Naive thymus-derived CD4-positive, alpha-beta T cell (primary cell): Measurements from ENCODE around the gene TSPAN9. TPM values are rescaled to one million over a fixed set of nuclear protein-coding genes. Genes with fewer than 3 reads are reported as not detected.

Experiments
- ATAC-seq: fragments of 150-1000 bp; cut with Tn5 transposase; 2 replicates; pipeline ENCODE4 v1.10.0; 2021; ENCODE audit warnings: mild to moderate bottlenecking, moderate library complexity
- CTCF ChIA-PET: fragments of 350-600 bp; sonication (Branson Sonifier 250); formaldehyde crosslinking; loops from one replicate; lab custom pipeline; 2021; ENCODE audit warnings: antibody characterized with exemption; lab: Charles Lee
- POLR2A ChIA-PET: fragments of 350-600 bp; sonication (Branson Sonifier 250); formaldehyde crosslinking; loops from one replicate; lab custom pipeline; 2021; ENCODE audit warnings: antibody characterized with exemption, inconsistent platforms; lab: Charles Lee
- DNase-seq, 9 donors: peaks; one replicate each; pipeline versions ENCODE4 v3.0.0 to v3.0.0-alpha.2; 2020 to 2022; ENCODE audit warnings: mixed read lengths in 1 of 9
- H3K27ac ChIP-seq: one replicate; pipeline ENCODE4 v1.7.0; 2013; ENCODE audit warnings: mild to moderate bottlenecking, low read depth, low read length, moderate library complexity
- H3K27me3 ChIP-seq, 2 donors: one replicate each; pipeline ENCODE4 v1.7.0; 2013; ENCODE audit warnings: low read length in 2 of 2, mild to moderate bottlenecking in 2 of 2, moderate library complexity in 2 of 2; ENCODE audit not compliant: control insufficient read depth in 2 of 2, insufficient read depth in 2 of 2
- H3K36me3 ChIP-seq, 3 experiments: 1 replicate in 2 of 3; 2 replicates in 1 of 3; pipeline ENCODE4 v1.7.0; 2013; ENCODE audit warnings: low read length in 3 of 3, mild to moderate bottlenecking in 3 of 3, moderate library complexity in 1 of 3; ENCODE audit not compliant: insufficient read depth in 3 of 3, control insufficient read depth in 2 of 3
- H3K4me1 ChIP-seq, 2 donors: one replicate each; pipeline ENCODE4 v1.7.0; 2013; ENCODE audit warnings: low read length in 2 of 2, mild to moderate bottlenecking in 2 of 2, moderate library complexity in 1 of 2; ENCODE audit not compliant: control insufficient read depth in 2 of 2, insufficient read depth in 2 of 2
- H3K4me3 ChIP-seq: 2 replicates; pipeline ENCODE4 v1.7.0; 2013; ENCODE audit warnings: mild to moderate bottlenecking, low read length
- H3K9me3 ChIP-seq, 3 experiments: 1 replicate in 2 of 3; 2 replicates in 1 of 3; pipeline ENCODE4 v1.7.0; 2013; ENCODE audit warnings: low read length in 3 of 3; ENCODE audit not compliant: control insufficient read depth in 2 of 3
- H3K27ac Mint-ChIP-seq, 9 donors: one replicate each; pipeline ENCODE4 v1.8.0; 2020 to 2022; ENCODE audit warnings: mixed read lengths in 9 of 9, mild to moderate bottlenecking in 8 of 9, moderate library complexity in 5 of 9, inconsistent platforms in 2 of 9
- H3K27me3 Mint-ChIP-seq, 5 donors: one replicate each; pipeline ENCODE4 v1.8.0; 2021 to 2022; ENCODE audit warnings: mixed read lengths in 5 of 5, mild to moderate bottlenecking in 1 of 5
- H3K36me3 Mint-ChIP-seq, 5 donors: one replicate each; pipeline ENCODE4 v1.8.0; 2020 to 2022; ENCODE audit warnings: mixed read lengths in 5 of 5, mild to moderate bottlenecking in 3 of 5, inconsistent platforms in 1 of 5
- H3K4me1 Mint-ChIP-seq, 7 donors: one replicate each; pipeline ENCODE4 v1.8.0; 2020 to 2022; ENCODE audit warnings: mixed read lengths in 7 of 7, mild to moderate bottlenecking in 3 of 7, inconsistent platforms in 1 of 7
- H3K4me3 Mint-ChIP-seq, 10 donors: one replicate each; pipeline ENCODE4 v1.8.0; 2020 to 2022; ENCODE audit warnings: mild to moderate bottlenecking in 10 of 10, mixed read lengths in 10 of 10, moderate library complexity in 6 of 10, inconsistent platforms in 2 of 10
- H3K9me3 Mint-ChIP-seq, 11 donors: one replicate each; pipeline ENCODE4 v1.8.0; 2020 to 2022; ENCODE audit warnings: mixed read lengths in 11 of 11, mild to moderate bottlenecking in 4 of 11, inconsistent platforms in 1 of 11, moderate library complexity in 1 of 11
- intact Hi-C, 2 donors: fragments of 100-400 bp; cut with micrococcal nuclease; formaldehyde crosslinking; loops; one replicate each; pipeline ENCODE4 v1.15.1; 2023
- polyA plus RNA-seq, 2 donors: library from polyadenylated mRNA; unstranded; fragments of 300-500 nt; fragmentation: Illumina TruSeq; gene quantifications; one replicate each; pipeline ENCODE4 v1.2.3, GENCODE V29; 2021
- total RNA-seq, 6 experiments: library from RNA in 5 of 6; stranded (reverse) in 5 of 6; gene quantifications; 1 replicate in 5 of 6; 2 replicates in 1 of 6; pipeline ENCODE4 v1.2.3 and lab custom pipeline; 2021 to 2026

Gene TSPAN9
- total and polyA plus RNA-seq, 7 experiments from 2014 or later, result 0.20 to 1.8 (median 1.1) TPM; not detected in 1

- Mint-ChIP-seq H3K27ac (no peak overlapping the region), H3K36me3 (no peaks in the 10 kb centered on the region), H3K9me3 (no peaks in the 10 kb centered on the region), H3K4me3 (no peak overlapping the region), H3K4me1 (no peaks in the 10 kb centered on the region), H3K27me3 (peaks cover 10 to 30% (median 19%) of the 10 kb centered on the region in 5 donors)
- ATAC-seq (no peak), DNase-seq (no peak)
- intact Hi-C loops, result no loop called here
- Histone ChIP-seq H3K4me3 (no peak overlapping the region), H3K9me3 (no peaks in the 10 kb centered on the region), H3K36me3 (no peaks in the 10 kb centered on the region), H3K4me1 (no peaks in the 10 kb centered on the region), H3K27me3 (no peaks in the 10 kb centered on the region), H3K27ac (no peak overlapping the region)
- ChIA-PET POLR2A (no interaction called here), CTCF (interaction anchor here (2.1 kb wide), 1 partner anchor 9 kb away, joined by 8 read pairs; no protein-coding TSS in a partner anchor)
Observed at GRCh38 chr12:3193755-3194154, 116.6 kb downstream of the TSPAN9 start.

DNA sequence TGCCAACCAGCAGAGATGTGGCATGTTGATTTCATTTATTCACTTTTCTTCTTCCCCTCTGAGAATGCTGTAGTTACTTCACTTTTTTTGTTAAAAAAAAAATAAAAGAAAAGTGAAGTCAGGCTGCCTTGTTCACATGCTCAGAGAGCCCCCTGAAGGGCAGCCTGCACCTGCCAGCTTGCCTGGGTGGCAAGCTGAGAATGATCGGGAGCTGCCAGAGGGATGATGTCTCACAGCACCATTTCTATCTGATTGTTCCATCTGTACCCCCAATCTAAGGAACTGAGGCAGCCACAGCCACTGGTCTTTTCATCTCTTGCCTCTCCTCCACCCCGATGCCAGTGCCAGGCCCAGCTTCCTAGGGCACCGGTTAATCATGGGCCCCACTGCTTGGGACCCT is 118.2 kb downstream of the TSPAN9 start:
- intact Hi-C loops, result no loop called here
- DNase-seq, result no peak
- ChIA-PET CTCF (interaction anchor here (0.6 to 0.8 kb wide), 2 partner anchors 118 to 312 kb away, joined by 4 to 6 read pairs; no protein-coding TSS in a partner anchor), POLR2A (interaction anchor here (0.5 kb wide), 1 partner anchor 1345 kb away, joined by 4 read pairs; no protein-coding TSS in a partner anchor)
- Mint-ChIP-seq H3K36me3 (no peaks in the 10 kb centered on the region), H3K4me1 (peaks cover 0 to 5% (median 4%) of the 10 kb centered on the region in 7 donors), H3K4me3 (no peak overlapping the region), H3K27ac (no peak overlapping the region), H3K9me3 (no peaks in the 10 kb centered on the region), H3K27me3 (peaks cover 22 to 37% (median 30%) of the 10 kb centered on the region in 5 donors)
- H3K27ac ChIP-seq, result no peak overlapping the region
- no peak overlapping the region for H3K4me3 ChIP-seq
- no peaks in the 10 kb centered on the region for H3K9me3 ChIP-seq
- H3K4me1 ChIP-seq, result no peaks in the 10 kb centered on the region
- H3K36me3 ChIP-seq, result no peaks in the 10 kb centered on the region
- no peaks in the 10 kb centered on the region for H3K27me3 ChIP-seq
- no peak for ATAC-seq

- intact Hi-C loops, result no loop called here
- no peaks in the 10 kb centered on the region for H3K9me3 ChIP-seq
- ChIA-PET POLR2A (no interaction called here), CTCF (interaction anchor here (0.8 kb wide), 1 partner anchor 118 kb away, joined by 6 read pairs; no protein-coding TSS in a partner anchor)
- Mint-ChIP-seq H3K9me3 (no peaks in the 10 kb centered on the region), H3K27me3 (peaks cover 22 to 38% (median 28%) of the 10 kb centered on the region in 5 donors), H3K36me3 (no peaks in the 10 kb centered on the region), H3K4me3 (no peak overlapping the region), H3K27ac (no peak overlapping the region), H3K4me1 (peaks cover 0 to 6% (median 4%) of the 10 kb centered on the region in 7 donors)
- H3K36me3 ChIP-seq, result no peaks in the 10 kb centered on the region
- no peaks in the 10 kb centered on the region for H3K27me3 ChIP-seq
- DNase-seq (no peak), ATAC-seq (no peak)
- no peak overlapping the region for H3K4me3 ChIP-seq
- no peak overlapping the region for H3K27ac ChIP-seq
- H3K4me1 ChIP-seq, result no peaks in the 10 kb centered on the region
Observed at GRCh38 chr12:3195859-3196483, 118.8 kb downstream of the TSPAN9 start.

GRCh38 chr12:3196488-3196887 is 119.3 kb downstream of the TSPAN9 start:
- ChIA-PET CTCF (no interaction called here), POLR2A (no interaction called here)
- Mint-ChIP-seq H3K27ac (no peak overlapping the region), H3K4me3 (no peak overlapping the region), H3K4me1 (peaks cover 0 to 10% (median 8%) of the 10 kb centered on the region in 7 donors), H3K36me3 (no peaks in the 10 kb centered on the region), H3K27me3 (peaks cover 27 to 43% (median 33%) of the 10 kb centered on the region in 5 donors), H3K9me3 (no peaks in the 10 kb centered on the region)
- Histone ChIP-seq H3K4me3 (no peak overlapping the region), H3K27ac (no peak overlapping the region), H3K4me1 (no peaks in the 10 kb centered on the region), H3K27me3 (peaks cover 0 to 3% of the 10 kb centered on the region in 2 donors), H3K36me3 (no peaks in the 10 kb centered on the region), H3K9me3 (no peaks in the 10 kb centered on the region)
- intact Hi-C loops, result no loop called here
- no peak for DNase-seq
- no peak for ATAC-seq

GRCh38 chr12:3197131-3197818 is 120.1 kb downstream of the TSPAN9 start:
- H3K4me3 ChIP-seq, result no peak overlapping the region
- no peaks in the 10 kb centered on the region for H3K4me1 ChIP-seq
- peaks cover 0 to 3% of the 10 kb centered on the region in 2 donors for H3K27me3 ChIP-seq
- Mint-ChIP-seq H3K27ac (no peak overlapping the region), H3K4me3 (no peak overlapping the region), H3K36me3 (no peaks in the 10 kb centered on the region), H3K27me3 (peaks cover 20 to 43% (median 34%) of the 10 kb centered on the region in 5 donors), H3K9me3 (no peaks in the 10 kb centered on the region), H3K4me1 (peaks cover 0 to 10% (median 8%) of the 10 kb centered on the region in 7 donors)
- intact Hi-C loops, result no loop called here
- ChIA-PET CTCF (no interaction called here), POLR2A (no interaction called here)
- DNase-seq (no peak), ATAC-seq (no peak)
- H3K9me3 ChIP-seq, result no peaks in the 10 kb centered on the region
- H3K27ac ChIP-seq, result no peak overlapping the region
- H3K36me3 ChIP-seq, result no peaks in the 10 kb centered on the region

GRCh38 chr12:3199551-3200031 is 122.4 kb downstream of the TSPAN9 start:
- peaks cover 0 to 3% (median 0%) of the 10 kb centered on the region in 11 donors for H3K9me3 Mint-ChIP-seq
- peaks cover 0 to 3% of the 10 kb centered on the region in 2 donors for H3K27me3 ChIP-seq
- CTCF ChIA-PET, result no interaction called here
- H3K36me3 ChIP-seq, result no peaks in the 10 kb centered on the region
- no peaks in the 10 kb centered on the region for H3K9me3 ChIP-seq
- no peaks in the 10 kb centered on the region for H3K36me3 Mint-ChIP-seq
- H3K4me1 Mint-ChIP-seq, result peaks cover 0 to 10% (median 8%) of the 10 kb centered on the region in 7 donors
- ATAC-seq (no peak), DNase-seq (no peak)
- H3K4me1 ChIP-seq, result no peaks in the 10 kb centered on the region
- H3K27ac ChIP-seq, result no peak overlapping the region
- H3K27ac Mint-ChIP-seq, result no peak overlapping the region
- H3K4me3 ChIP-seq, result no peak overlapping the region
- intact Hi-C loops, result no loop called here
- POLR2A ChIA-PET, result no interaction called here
- peak overlapping the region in 4 of 10 donors; percentile 30 to 69 (median 52) for H3K4me3 Mint-ChIP-seq
- peaks cover 32 to 54% (median 48%) of the 10 kb centered on the region in 5 donors for H3K27me3 Mint-ChIP-seq
